Measurements from ENCODE around the gene MEIG1. TPM values are rescaled to one million over a fixed set of nuclear protein-coding genes. Genes with fewer than 3 reads are reported as not detected.
"Not testable (repeated sequence)": the region's sequence is repeated elsewhere in the genome, so short reads cannot be mapped to it uniquely, and the experiment has no call there.

MEIG1 gene
- total RNA-seq, 1 experiment from 2014 or later = not detected

- no peak for DNase-seq (ENCODE audit: low spot score)
These were observed 4.3 kb upstream of the MEIG1 start for GRCh38 chr10:14954934-14955333.

GRCh38 chr10:14958872-14959220, 342 bp upstream of the MEIG1 start:
- no peak for DNase-seq (ENCODE audit: low spot score)

GRCh38 chr10:14967897-14968296, 8.7 kb downstream of the MEIG1 start:
- DNase-seq (ENCODE audit: low spot score) = no peak

- DNase-seq (ENCODE audit: low spot score) = peak; percentile 44
These were observed 12.8 kb downstream of the MEIG1 start for GRCh38 chr10:14971867-14972448.

- not testable (repeated sequence) for DNase-seq (ENCODE audit: low spot score)
These were observed 15.2 kb downstream of the MEIG1 start for GRCh38 chr10:14974153-14974998.

- no peak for DNase-seq (ENCODE audit: low spot score)
These were observed 16.6 kb downstream of the MEIG1 start for GRCh38 chr10:14975672-14976273.

GRCh38 chr10:14982744-14983143, 23.6 kb downstream of the MEIG1 start:
- DNase-seq (ENCODE audit: low spot score) = no peak

DNA sequence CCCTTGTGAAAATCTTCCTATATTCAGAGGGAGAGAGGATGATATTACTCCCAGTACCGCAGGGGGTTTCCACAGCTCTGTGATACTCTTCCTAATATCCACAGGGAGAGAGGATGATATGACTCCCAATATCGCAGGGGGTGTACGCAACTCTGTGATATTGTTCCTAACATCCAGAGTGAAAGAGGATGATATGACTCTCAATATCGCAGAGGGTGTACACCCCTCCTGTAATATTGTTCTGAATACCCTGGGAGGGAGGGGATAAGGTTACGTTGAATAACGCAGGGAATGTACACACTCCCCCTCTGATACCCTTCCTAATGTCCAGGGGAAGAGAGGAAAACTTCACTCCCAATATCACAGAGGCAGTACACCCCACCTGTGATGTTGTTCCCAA, 30.4 kb downstream of the MEIG1 start:
- not testable (repeated sequence) for DNase-seq (ENCODE audit: low spot score)

- peak; percentile 51 for DNase-seq (ENCODE audit: low spot score)
These were observed 32.0 kb downstream of the MEIG1 start for GRCh38 chr10:14991035-14991749.

- DNase-seq (ENCODE audit: low spot score) = not testable (repeated sequence)
These were observed 33.1 kb downstream of the MEIG1 start for GRCh38 chr10:14992336-14992735.

- not testable (repeated sequence) for DNase-seq (ENCODE audit: low spot score)
These were observed 34.6 kb downstream of the MEIG1 start for GRCh38 chr10:14993500-14994455.

- DNase-seq (ENCODE audit: low spot score) = no peak
These were observed 36.9 kb downstream of the MEIG1 start for GRCh38 chr10:14995964-14996565.

DNA sequence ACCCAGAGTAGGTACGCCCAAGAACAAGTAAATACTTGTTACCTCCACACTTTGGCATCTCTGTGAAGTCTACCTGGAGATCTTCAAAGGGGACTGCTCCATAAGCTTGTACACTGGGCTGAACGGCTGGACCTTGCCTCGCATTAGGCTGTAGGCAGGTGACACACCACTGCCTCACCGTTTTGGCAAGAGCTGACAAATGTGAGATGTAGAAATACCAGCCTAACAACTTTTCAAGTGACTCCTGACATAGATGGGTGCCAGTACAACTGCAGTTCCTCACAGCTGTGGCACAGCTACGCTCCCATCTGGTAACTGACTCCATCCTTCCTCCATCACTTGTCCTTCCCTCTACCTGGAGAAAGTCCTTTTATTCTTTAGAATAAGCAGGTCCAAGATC, 54.3 kb downstream of the MEIG1 start:
- peak; percentile 60 for DNase-seq (ENCODE audit: low spot score)

DNA sequence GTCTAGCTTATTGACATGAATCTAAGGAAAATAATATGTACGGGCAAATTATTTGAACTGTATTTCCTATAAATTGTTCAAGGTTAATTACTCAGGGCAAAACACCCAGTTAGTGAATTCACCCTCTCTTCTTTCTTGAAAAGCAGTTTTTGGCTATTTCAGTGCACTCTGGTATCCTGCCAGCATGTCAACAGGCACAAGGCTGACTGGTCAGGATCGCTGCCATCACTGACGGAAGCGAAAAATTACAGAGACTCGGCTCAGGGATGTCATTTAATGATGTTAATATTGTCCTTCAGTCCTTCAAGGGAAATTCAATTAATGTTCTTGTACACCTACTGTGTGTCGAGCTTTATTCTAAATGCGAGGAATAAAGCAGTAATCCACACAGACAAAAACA, 56.3 kb downstream of the MEIG1 start:
- DNase-seq (ENCODE audit: low spot score) = no peak

- DNase-seq (ENCODE audit: low spot score) = not testable (repeated sequence)
These were observed 61.8 kb downstream of the MEIG1 start for GRCh38 chr10:15020966-15021365.

Other genes starting within 250 kb of the MEIG1 start
- gene FAM107B, start 184.5 kb upstream of the MEIG1 start, total RNA-seq (2014; rRNA removed; shearing (Covaris generic)) = 11.0 and 14.1 TPM in 2 replicates
- not detected in 2 replicates for gene CDNF, start 121.4 kb upstream of the MEIG1 start, total RNA-seq (2014; rRNA removed; shearing (Covaris generic))
- gene HSPA14, start 121.1 kb upstream of the MEIG1 start, total RNA-seq (2014; rRNA removed; shearing (Covaris generic)) = 15.1 and 21.6 TPM in 2 replicates
- gene MSANTD7, start 121.1 kb upstream of the MEIG1 start, total RNA-seq (2014; rRNA removed; shearing (Covaris generic)) = 16.7 and 23.9 TPM in 2 replicates
- 8.2 and 11.8 TPM in 2 replicates for gene SUV39H2, start 80.5 kb upstream of the MEIG1 start, total RNA-seq (2014; rRNA removed; shearing (Covaris generic))
- gene DCLRE1C, start 5.3 kb upstream of the MEIG1 start, total RNA-seq (2014; rRNA removed; shearing (Covaris generic)) = 6.7 and 8.6 TPM in 2 replicates
- not detected in 2 replicates for gene OLAH, start 84.6 kb downstream of the MEIG1 start, total RNA-seq (2014; rRNA removed; shearing (Covaris generic))
- 5.9 and 7.4 TPM in 2 replicates for gene ACBD7, start 129.4 kb downstream of the MEIG1 start, total RNA-seq (2014; rRNA removed; shearing (Covaris generic))
- 27.8 and 29.2 TPM in 2 replicates for gene RPP38, start 138.0 kb downstream of the MEIG1 start, total RNA-seq (2014; rRNA removed; shearing (Covaris generic))
- 3.9 and 4.4 TPM in 2 replicates for gene NMT2, start 209.3 kb downstream of the MEIG1 start, total RNA-seq (2014; rRNA removed; shearing (Covaris generic))

All from HT-29 (cell line).